GM23248 (cell line): Measurements from ENCODE around the gene METTL9.

ENCODE experiments used
- EZH2 ChIP-seq: fragments of 200-600 bp; sonication (generic); IDR thresholded peaks from 2 replicates; pipeline ENCODE4 v1.6.1; 2018; ENCODE audit warnings: antibody characterized with exemption, mild to moderate bottlenecking; ENCODE audit not compliant: insufficient read depth, poor library complexity, severe bottlenecking
- EZH2phosphoT487 ChIP-seq: fragments of 200-600 bp; sonication (generic); IDR thresholded peaks from 2 replicates; pipeline ENCODE4 v1.6.1; 2018; ENCODE audit warnings: antibody characterized with exemption, moderate library complexity, mild to moderate bottlenecking, low read depth; ENCODE audit not compliant: insufficient read depth

DNA sequence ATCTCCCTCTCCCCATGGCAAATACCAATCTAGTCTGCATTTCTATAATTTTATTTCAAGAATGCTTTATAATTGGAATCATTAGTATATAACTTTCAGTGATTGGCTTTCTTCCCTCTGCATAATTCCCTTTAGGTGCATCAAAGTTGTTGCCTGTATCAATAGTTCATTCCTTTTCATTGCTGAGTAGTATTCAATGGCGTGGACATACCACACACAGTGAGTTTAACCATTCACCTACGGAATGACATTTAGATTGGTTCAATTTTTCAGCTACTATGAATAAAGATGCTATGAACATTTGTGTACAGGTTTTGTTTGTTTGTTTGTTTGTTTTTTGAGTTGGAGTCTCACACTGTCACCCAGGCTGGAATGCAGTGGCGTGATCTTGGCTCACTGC, 74.1 kb downstream of the METTL9 start:
- TF ChIP-seq EZH2phosphoT487 (no peak), EZH2 (no peak)
